Measurements from ENCODE around the gene BMP2K.
"Not testable (repeated sequence)": the region's sequence is repeated elsewhere in the genome, so short reads cannot be mapped to it uniquely, and the experiment has no call there.

BMP2K gene

GRCh38 chr4:78904143-78904542, 128.0 kb downstream of the BMP2K start:
- TF ChIP-seq CTCF (IDR thresholded peaks at IDR 0.05; ENCODE audit: low read depth, low read length, poor library complexity, severe bottlenecking): no peak
- no peak for TF ChIP-seq EZH2phosphoT487 (IDR thresholded peaks at IDR 0.05; ENCODE audit: borderline replicate concordance, low read length)
- no peaks in the 10 kb centered on the region for H3K27me3 ChIP-seq (ENCODE audit: control insufficient read depth, low read length)
- H3K9me2 ChIP-seq (replicated peaks; ENCODE audit: control insufficient read depth, low read length): no peaks in the 10 kb centered on the region
- H3K9me3 ChIP-seq (ENCODE audit: control insufficient read depth, insufficient read depth, low read length): no peaks in the 10 kb centered on the region
- H3K4me1 ChIP-seq (ENCODE audit: control insufficient read depth, low read length): no peaks in the 10 kb centered on the region
- H4K20me1 ChIP-seq (ENCODE audit: control insufficient read depth, insufficient read depth, low read depth, low read length): no peaks in the 10 kb centered on the region
- no peak overlapping the region for H3K27ac ChIP-seq (ENCODE audit: low read depth, low read length)
- no peaks in the 10 kb centered on the region for H3F3A ChIP-seq (ENCODE audit: control insufficient read depth, insufficient read depth)
- H3K4me2 ChIP-seq (ENCODE audit: low read length): no peak overlapping the region
- no peaks in the 10 kb centered on the region for H3K79me2 ChIP-seq (ENCODE audit: control insufficient read depth, low read length)
- no peaks in the 10 kb centered on the region for H3K36me3 ChIP-seq (ENCODE audit: control insufficient read depth, low read length)
- no peak overlapping the region for H3K4me3 ChIP-seq (ENCODE audit: low read length)

GRCh38 chr4:78907638-78908037, 131.5 kb downstream of the BMP2K start:
- Histone ChIP-seq H3K27ac (ENCODE audit: low read depth, low read length) (no peak overlapping the region), H3K9me2 (replicated peaks; ENCODE audit: control insufficient read depth, low read length) (no peaks in the 10 kb centered on the region), H3K4me1 (ENCODE audit: control insufficient read depth, low read length) (no peaks in the 10 kb centered on the region), H3K27me3 (ENCODE audit: control insufficient read depth, low read length) (no peaks in the 10 kb centered on the region), H4K20me1 (ENCODE audit: control insufficient read depth, insufficient read depth, low read depth, low read length) (no peaks in the 10 kb centered on the region), H3K4me3 (ENCODE audit: low read length) (no peak overlapping the region), H3F3A (ENCODE audit: control insufficient read depth, insufficient read depth) (peaks cover 5% of the 10 kb centered on the region; the same call in 1 of the 2 replicates), H3K79me2 (ENCODE audit: control insufficient read depth, low read length) (no peaks in the 10 kb centered on the region), H3K36me3 (ENCODE audit: control insufficient read depth, low read length) (peaks cover 12% of the 10 kb centered on the region), H3K9me3 (ENCODE audit: control insufficient read depth, insufficient read depth, low read length) (no peaks in the 10 kb centered on the region), H3K4me2 (ENCODE audit: low read length) (no peak overlapping the region)
- TF ChIP-seq CTCF (IDR thresholded peaks at IDR 0.05; ENCODE audit: low read depth, low read length, poor library complexity, severe bottlenecking) (no peak), EZH2phosphoT487 (IDR thresholded peaks at IDR 0.05; ENCODE audit: borderline replicate concordance, low read length) (no peak)

GRCh38 chr4:78908974-78909373, 132.8 kb downstream of the BMP2K start:
- not testable (repeated sequence) for H3F3A ChIP-seq (ENCODE audit: control insufficient read depth, insufficient read depth); H3K27me3 ChIP-seq (ENCODE audit: control insufficient read depth, low read length); H3K4me1 ChIP-seq (ENCODE audit: control insufficient read depth, low read length); H3K79me2 ChIP-seq (ENCODE audit: control insufficient read depth, low read length); H3K27ac ChIP-seq (ENCODE audit: low read depth, low read length); H4K20me1 ChIP-seq (ENCODE audit: control insufficient read depth, insufficient read depth, low read depth, low read length); H3K4me3 ChIP-seq (ENCODE audit: low read length); H3K4me2 ChIP-seq (ENCODE audit: low read length); H3K9me3 ChIP-seq (ENCODE audit: control insufficient read depth, insufficient read depth, low read length); H3K9me2 ChIP-seq (replicated peaks; ENCODE audit: control insufficient read depth, low read length)
- H3K36me3 ChIP-seq (ENCODE audit: control insufficient read depth, low read length): peaks cover 12% of the 10 kb centered on the region

- peaks cover 5% of the 10 kb centered on the region; the same call in 1 of the 2 replicates for H3F3A ChIP-seq (ENCODE audit: control insufficient read depth, insufficient read depth)
- H3K9me3 ChIP-seq (ENCODE audit: control insufficient read depth, insufficient read depth, low read length): no peaks in the 10 kb centered on the region
- H3K79me2 ChIP-seq (ENCODE audit: control insufficient read depth, low read length): no peaks in the 10 kb centered on the region
- H3K9me2 ChIP-seq (replicated peaks; ENCODE audit: control insufficient read depth, low read length): no peaks in the 10 kb centered on the region
- TF ChIP-seq CTCF (IDR thresholded peaks at IDR 0.05; ENCODE audit: low read depth, low read length, poor library complexity, severe bottlenecking): no peak
- TF ChIP-seq EZH2phosphoT487 (IDR thresholded peaks at IDR 0.05; ENCODE audit: borderline replicate concordance, low read length): no peak
- no peak overlapping the region for H3K27ac ChIP-seq (ENCODE audit: low read depth, low read length)
- no peak overlapping the region for H3K4me3 ChIP-seq (ENCODE audit: low read length)
- no peak overlapping the region for H3K4me2 ChIP-seq (ENCODE audit: low read length)
- no peaks in the 10 kb centered on the region for H3K4me1 ChIP-seq (ENCODE audit: control insufficient read depth, low read length)
- H3K27me3 ChIP-seq (ENCODE audit: control insufficient read depth, low read length): no peaks in the 10 kb centered on the region
- H4K20me1 ChIP-seq (ENCODE audit: control insufficient read depth, insufficient read depth, low read depth, low read length): no peaks in the 10 kb centered on the region
- peaks cover 17% of the 10 kb centered on the region for H3K36me3 ChIP-seq (ENCODE audit: control insufficient read depth, low read length)
Measured at GRCh38 chr4:78910612-78911011, 134.5 kb downstream of the BMP2K start.

Data from DOHH2 (cell line).